GM12878 (cell line): ENCODE results near the gene PLD4. TPM values are rescaled to one million over a fixed set of nuclear protein-coding genes. Genes with fewer than 3 reads are reported as not detected.

Experiments
- ATAC-seq: fragments of 200-7000 bp; cut with Tn5 transposase; 3 replicates; pipeline ENCODE4 v1.9.1; 2020; ENCODE audit warnings: mild to moderate bottlenecking, moderate library complexity
- BruUV-seq: library from RNA; stranded (reverse); fragments of 400-500 nt; replicated peaks from 2 replicates; lab custom pipeline; 2021; lab: Mats Ljungman, UMichigan
- CTCF ChIA-PET: fragments of 300-600 bp; sonication (Branson Sonifier 250); formaldehyde crosslinking; extraction: SDS; loops from one replicate; lab custom pipeline; 2021; ENCODE audit warnings: inconsistent platforms; lab: Yijun Ruan, JAX
- POLR2A ChIA-PET: fragments of 350-600 bp; formaldehyde crosslinking; extraction: SDS; loops from one replicate; lab custom pipeline; 2021; ENCODE audit warnings: inconsistent platforms; lab: Charles Lee
- RAD21 ChIA-PET: fragments of 300-600 bp; sonication (Branson Sonifier 250); formaldehyde crosslinking; loops from one replicate; lab custom pipeline; 2023; ENCODE audit warnings: antibody characterized with exemption; ENCODE audit not compliant: unreplicated experiment; lab: Charles Lee
- SMC1A ChIA-PET: fragments of 300-600 bp; sonication (Branson Sonifier 250); formaldehyde crosslinking; loops from one replicate; lab custom pipeline; 2023; ENCODE audit not compliant: unreplicated experiment, uncharacterized antibody; lab: Charles Lee
- DNase-seq: peaks from one replicate; pipeline ENCODE4 v3.0.0-alpha.2; 2011; ENCODE audit warnings: low read depth, low spot score
- FAIRE-seq: peaks from 3 replicates; lab custom pipeline; 2011; peaks lifted over from hg19 to GRCh38; lab: Jason Lieb, UNC
- H2AFZ ChIP-seq: 2 replicates; pipeline ENCODE4 v1.6.0; 2011; ENCODE audit warnings: low read depth, low read length, control low read depth; ENCODE audit not compliant: control insufficient read depth
- H3K27ac ChIP-seq: 2 replicates; pipeline ENCODE4 v1.5.1; 2011; ENCODE audit warnings: control low read depth; ENCODE audit not compliant: control insufficient read depth, insufficient read depth
- H3K27me3 ChIP-seq, 2 experiments: replicated peaks in 1 of 2; 2 replicates each; pipeline versions ENCODE4 v1.6.0 to v1.6.1; 2011; ENCODE audit warnings: low read length in 1 of 2; ENCODE audit not compliant: control insufficient read depth in 2 of 2, insufficient read depth in 2 of 2
- H3K36me3 ChIP-seq, 2 experiments: 2 replicates each; pipeline ENCODE4 v1.5.1; 2011; ENCODE audit warnings: low read length in 1 of 2; ENCODE audit not compliant: control insufficient read depth in 2 of 2, insufficient read depth in 2 of 2
- H3K4me1 ChIP-seq: 2 replicates; pipeline ENCODE4 v1.6.1; 2011; ENCODE audit warnings: mild to moderate bottlenecking, low read length, moderate library complexity, mixed read lengths; ENCODE audit not compliant: control insufficient read depth, insufficient read depth
- H3K4me2 ChIP-seq: 2 replicates; pipeline ENCODE4 v1.6.0; 2011; ENCODE audit warnings: control low read depth; ENCODE audit not compliant: control insufficient read depth, insufficient read depth
- H3K4me3 ChIP-seq: fragments of 200-600 bp; sonication (generic); 2 replicates; pipeline ENCODE4 v1.5.1; 2016
- H3K79me2 ChIP-seq: 2 replicates; pipeline ENCODE4 v1.6.0; 2011; ENCODE audit warnings: low read length; ENCODE audit not compliant: control insufficient read depth, insufficient read depth
- H3K9ac ChIP-seq: 2 replicates; pipeline ENCODE4 v1.8.0; 2011; ENCODE audit warnings: low read length, control low read depth, mixed read lengths; ENCODE audit not compliant: control insufficient read depth, insufficient read depth
- H3K9me3 ChIP-seq: replicated peaks from 3 replicates; pipeline ENCODE4 v1.5.1; 2011; ENCODE audit warnings: mild to moderate bottlenecking, low read length; ENCODE audit not compliant: control insufficient read depth, insufficient read depth
- H4K20me1 ChIP-seq: 2 replicates; pipeline ENCODE4 v1.6.0; 2011; ENCODE audit not compliant: control insufficient read depth, insufficient read depth
- BACH1 ChIP-seq: fragments of 450-650 bp; IDR thresholded peaks from 2 replicates; pipeline ENCODE4 v1.6.1; 2017; ENCODE audit warnings: mild to moderate bottlenecking, borderline replicate concordance
- CREB1 ChIP-seq: IDR thresholded peaks from 2 replicates; pipeline ENCODE4 v1.6.1; 2012; ENCODE audit warnings: low read depth, mild to moderate bottlenecking, inconsistent platforms
- MXI1 ChIP-seq: fragments of 150-350 bp; IDR thresholded peaks from 2 replicates; pipeline ENCODE4 v1.6.1; 2011; ENCODE audit warnings: low read depth, mild to moderate bottlenecking, inconsistent platforms, low read length, improper control_type of control experiment
- WGBS: methylation state at CpG from one replicate; pipeline ENCODE4 v1.1.6; 2016; ENCODE audit warnings: low lambda C conversion rate; ENCODE audit not compliant: insufficient replicate concordance, insufficient coverage; ENCODE audit errors: missing lambda C conversion rate; 5-methylcytosine and 5-hydroxymethylcytosine counted together
- in situ Hi-C: fragments of 300-500 bp; cut with MboI; formaldehyde crosslinking; loops from 9 replicates; pipeline ENCODE4 v1.14.3; 2018; ENCODE audit warnings: mixed read lengths
- intact Hi-C: fragments of 100-400 bp; cut with micrococcal nuclease; formaldehyde crosslinking; loops from one replicate; pipeline ENCODE4 v1.14.2; 2022; ENCODE audit not compliant: unreplicated experiment
- polyA plus RNA-seq, 11 experiments: library from polyadenylated mRNA; depleted of rRNA in 4 of 11; unstranded in 6 of 11; stranded (reverse) in 5 of 11; fragments of >200 nt; fragmentation: Nextera tagmentation in 4 of 11; fragmentation: Illumina TruSeq in 1 of 11; extraction: Ambion mirVana in 4 of 11; extraction: Trizol in 1 of 11; gene quantifications; 1 replicate in 1 of 11; 2 replicates in 10 of 11; pipeline versions ENCODE4 v1.2.1 to v1.2.3, GENCODE V29; 2011 to 2016; ENCODE audit warnings: inconsistent platforms in 2 of 11, missing spikeins in 2 of 11, low read depth in 1 of 11
- total RNA-seq, 4 experiments: library from RNA; depleted of rRNA in 3 of 4; stranded (reverse); fragments of >200 nt in 3 of 4; fragmentation: Illumina TruSeq in 1 of 4; extraction: Trizol in 1 of 4; gene quantifications; 2 replicates each; pipeline versions ENCODE4 v1.2.1 to v1.2.3, GENCODE V29; 2013 to 2021
- TF ChIP-seq, protein P1 (sequence below): fragments of 450-650 bp; IDR thresholded peaks from 2 replicates; pipeline ENCODE4 v1.6.1; 2017; ENCODE audit warnings: low read depth, mild to moderate bottlenecking, moderate library complexity
- TF ChIP-seq, protein P2 (sequence below): fragments of 450-650 bp; formaldehyde crosslinking; IDR thresholded peaks from 2 replicates; pipeline ENCODE4 v1.4.0; 2020; ENCODE audit warnings: mild to moderate bottlenecking, moderate library complexity
- TF ChIP-seq, protein P3 (sequence below): IDR thresholded peaks from 2 replicates; pipeline ENCODE4 v1.6.1; 2011; ENCODE audit warnings: borderline replicate concordance, low read depth, mild to moderate bottlenecking, moderate library complexity, low read length; ENCODE audit not compliant: insufficient read depth, poor library complexity, severe bottlenecking
- TF ChIP-seq, protein P4 (sequence below): fragments of 450-650 bp; IDR thresholded peaks from 2 replicates; pipeline ENCODE4 v1.6.1; 2016; ENCODE audit warnings: mild to moderate bottlenecking, moderate library complexity, borderline replicate concordance

PLD4 gene
- total and polyA plus RNA-seq, 10 of the 15 experiments (the other 5 are each of a cell fraction or from before 2014, with no cell fraction given), result 0.20 to 57.7 (median 9.9) TPM

DNA sequence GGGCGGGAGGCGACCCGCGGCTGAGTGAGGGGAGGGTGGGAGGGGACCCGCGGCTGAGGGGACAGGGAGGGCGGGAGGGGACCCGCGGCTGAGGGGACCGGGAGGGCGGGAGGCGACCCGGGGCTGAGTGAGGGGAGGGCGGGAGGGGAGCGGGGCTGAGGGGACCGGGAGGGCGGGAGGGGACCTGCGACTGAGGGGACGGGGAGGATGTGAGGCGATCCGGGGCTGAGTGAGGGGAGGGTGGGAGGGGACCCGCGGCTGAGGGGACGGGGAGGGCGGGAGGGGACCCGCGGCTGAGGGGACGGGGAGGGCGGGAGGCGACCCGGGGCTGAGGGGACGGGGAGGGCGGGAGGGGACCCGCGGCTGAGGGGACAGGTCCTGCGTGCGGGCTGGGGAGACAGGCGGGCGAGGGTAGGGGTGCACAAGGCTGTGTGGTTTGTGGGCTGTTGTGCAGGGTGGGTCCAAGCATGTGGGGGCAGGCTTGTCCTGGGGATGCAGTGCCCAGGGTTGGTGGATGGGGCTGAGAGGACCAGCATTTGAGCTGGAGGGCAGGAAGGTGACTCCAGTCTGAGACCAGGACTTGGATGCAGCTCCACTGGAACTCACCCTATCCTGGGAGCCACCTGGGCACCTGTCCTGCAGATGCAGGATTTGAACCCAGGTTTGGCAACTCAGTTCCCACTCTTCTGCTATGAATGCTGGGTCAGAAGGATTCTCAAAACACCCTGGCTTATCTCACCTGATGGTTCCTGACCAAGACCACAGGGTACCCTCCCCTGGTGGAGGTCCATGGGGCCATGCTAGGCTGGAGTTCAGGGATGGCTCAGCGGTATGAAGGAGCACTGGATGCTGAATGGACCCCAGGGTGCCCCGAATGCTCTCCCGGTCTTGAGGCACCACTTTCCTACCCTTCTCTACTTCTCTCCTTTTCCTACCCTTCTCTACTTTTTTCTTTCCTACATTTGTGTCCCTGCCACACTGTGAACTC lies 9.4 kb downstream of the PLD4 start:
- Histone ChIP-seq H3K4me2 (no peak overlapping the region), H2AFZ (no peak overlapping the region), H3K27ac (no peak overlapping the region), H3K9ac (no peak overlapping the region), H3K4me1 (no peaks in the 10 kb centered on the region), H4K20me1 (no peaks in the 10 kb centered on the region; the same call in 1 of the 2 replicates), H3K36me3 (no peaks in the 10 kb centered on the region), H3K79me2 (no peaks in the 10 kb centered on the region), H3K4me3 (no peak overlapping the region), H3K9me3 (no peaks in the 10 kb centered on the region), H3K27me3 (peaks cover 7 to 11% of the 10 kb centered on the region in 2 experiments)
- intact Hi-C loops, result loop anchor here (5.0 kb wide), 1 partner anchor 37 kb away; no protein-coding TSS in a partner anchor
- RAD21 ChIA-PET, result interaction anchor here (0.6 to 1.2 kb wide), 3 partner anchors 34 to 152 kb away, joined by 3 to 4 read pairs (median 3); no protein-coding TSS in a partner anchor
- WGBS, result 81% methylated on average over 3 of the region's 42 CpGs
- no TSS peak for BruUV-seq
- no peak for DNase-seq
- SMC1A ChIA-PET, result interaction anchor here (0.9 kb wide), 1 partner anchor 38 kb away, joined by 4 read pairs; no protein-coding TSS in a partner anchor
- in situ Hi-C loops, result no loop called here
- CTCF ChIA-PET, result interaction anchor here (0.8 to 1.2 kb wide), 3 partner anchors 10 to 47 kb away, joined by 3 to 6 read pairs (median 3); partner anchors contain the start of gene PLD4
- no peak for ATAC-seq
- POLR2A ChIA-PET, result no interaction called here
- no peak for FAIRE-seq
- TF ChIP-seq, protein P1, sequence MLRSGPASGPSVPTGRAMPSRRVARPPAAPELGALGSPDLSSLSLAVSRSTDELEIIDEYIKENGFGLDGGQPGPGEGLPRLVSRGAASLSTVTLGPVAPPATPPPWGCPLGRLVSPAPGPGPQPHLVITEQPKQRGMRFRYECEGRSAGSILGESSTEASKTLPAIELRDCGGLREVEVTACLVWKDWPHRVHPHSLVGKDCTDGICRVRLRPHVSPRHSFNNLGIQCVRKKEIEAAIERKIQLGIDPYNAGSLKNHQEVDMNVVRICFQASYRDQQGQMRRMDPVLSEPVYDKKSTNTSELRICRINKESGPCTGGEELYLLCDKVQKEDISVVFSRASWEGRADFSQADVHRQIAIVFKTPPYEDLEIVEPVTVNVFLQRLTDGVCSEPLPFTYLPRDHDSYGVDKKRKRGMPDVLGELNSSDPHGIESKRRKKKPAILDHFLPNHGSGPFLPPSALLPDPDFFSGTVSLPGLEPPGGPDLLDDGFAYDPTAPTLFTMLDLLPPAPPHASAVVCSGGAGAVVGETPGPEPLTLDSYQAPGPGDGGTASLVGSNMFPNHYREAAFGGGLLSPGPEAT, result no peak
- TF ChIP-seq CREB1, result no peak
- TF ChIP-seq, protein P2, sequence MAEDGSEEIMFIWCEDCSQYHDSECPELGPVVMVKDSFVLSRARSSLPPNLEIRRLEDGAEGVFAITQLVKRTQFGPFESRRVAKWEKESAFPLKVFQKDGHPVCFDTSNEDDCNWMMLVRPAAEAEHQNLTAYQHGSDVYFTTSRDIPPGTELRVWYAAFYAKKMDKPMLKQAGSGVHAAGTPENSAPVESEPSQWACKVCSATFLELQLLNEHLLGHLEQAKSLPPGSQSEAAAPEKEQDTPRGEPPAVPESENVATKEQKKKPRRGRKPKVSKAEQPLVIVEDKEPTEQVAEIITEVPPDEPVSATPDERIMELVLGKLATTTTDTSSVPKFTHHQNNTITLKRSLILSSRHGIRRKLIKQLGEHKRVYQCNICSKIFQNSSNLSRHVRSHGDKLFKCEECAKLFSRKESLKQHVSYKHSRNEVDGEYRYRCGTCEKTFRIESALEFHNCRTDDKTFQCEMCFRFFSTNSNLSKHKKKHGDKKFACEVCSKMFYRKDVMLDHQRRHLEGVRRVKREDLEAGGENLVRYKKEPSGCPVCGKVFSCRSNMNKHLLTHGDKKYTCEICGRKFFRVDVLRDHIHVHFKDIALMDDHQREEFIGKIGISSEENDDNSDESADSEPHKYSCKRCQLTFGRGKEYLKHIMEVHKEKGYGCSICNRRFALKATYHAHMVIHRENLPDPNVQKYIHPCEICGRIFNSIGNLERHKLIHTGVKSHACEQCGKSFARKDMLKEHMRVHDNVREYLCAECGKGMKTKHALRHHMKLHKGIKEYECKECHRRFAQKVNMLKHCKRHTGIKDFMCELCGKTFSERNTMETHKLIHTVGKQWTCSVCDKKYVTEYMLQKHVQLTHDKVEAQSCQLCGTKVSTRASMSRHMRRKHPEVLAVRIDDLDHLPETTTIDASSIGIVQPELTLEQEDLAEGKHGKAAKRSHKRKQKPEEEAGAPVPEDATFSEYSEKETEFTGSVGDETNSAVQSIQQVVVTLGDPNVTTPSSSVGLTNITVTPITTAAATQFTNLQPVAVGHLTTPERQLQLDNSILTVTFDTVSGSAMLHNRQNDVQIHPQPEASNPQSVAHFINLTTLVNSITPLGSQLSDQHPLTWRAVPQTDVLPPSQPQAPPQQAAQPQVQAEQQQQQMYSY (CRISPR knock-in tag), result no peak
- TF ChIP-seq MXI1, result no peak
- TF ChIP-seq, protein P3, sequence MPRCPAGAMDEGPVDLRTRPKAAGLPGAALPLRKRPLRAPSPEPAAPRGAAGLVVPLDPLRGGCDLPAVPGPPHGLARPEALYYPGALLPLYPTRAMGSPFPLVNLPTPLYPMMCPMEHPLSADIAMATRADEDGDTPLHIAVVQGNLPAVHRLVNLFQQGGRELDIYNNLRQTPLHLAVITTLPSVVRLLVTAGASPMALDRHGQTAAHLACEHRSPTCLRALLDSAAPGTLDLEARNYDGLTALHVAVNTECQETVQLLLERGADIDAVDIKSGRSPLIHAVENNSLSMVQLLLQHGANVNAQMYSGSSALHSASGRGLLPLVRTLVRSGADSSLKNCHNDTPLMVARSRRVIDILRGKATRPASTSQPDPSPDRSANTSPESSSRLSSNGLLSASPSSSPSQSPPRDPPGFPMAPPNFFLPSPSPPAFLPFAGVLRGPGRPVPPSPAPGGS, result no peak
- TF ChIP-seq BACH1, result no peak
- TF ChIP-seq, protein P4, sequence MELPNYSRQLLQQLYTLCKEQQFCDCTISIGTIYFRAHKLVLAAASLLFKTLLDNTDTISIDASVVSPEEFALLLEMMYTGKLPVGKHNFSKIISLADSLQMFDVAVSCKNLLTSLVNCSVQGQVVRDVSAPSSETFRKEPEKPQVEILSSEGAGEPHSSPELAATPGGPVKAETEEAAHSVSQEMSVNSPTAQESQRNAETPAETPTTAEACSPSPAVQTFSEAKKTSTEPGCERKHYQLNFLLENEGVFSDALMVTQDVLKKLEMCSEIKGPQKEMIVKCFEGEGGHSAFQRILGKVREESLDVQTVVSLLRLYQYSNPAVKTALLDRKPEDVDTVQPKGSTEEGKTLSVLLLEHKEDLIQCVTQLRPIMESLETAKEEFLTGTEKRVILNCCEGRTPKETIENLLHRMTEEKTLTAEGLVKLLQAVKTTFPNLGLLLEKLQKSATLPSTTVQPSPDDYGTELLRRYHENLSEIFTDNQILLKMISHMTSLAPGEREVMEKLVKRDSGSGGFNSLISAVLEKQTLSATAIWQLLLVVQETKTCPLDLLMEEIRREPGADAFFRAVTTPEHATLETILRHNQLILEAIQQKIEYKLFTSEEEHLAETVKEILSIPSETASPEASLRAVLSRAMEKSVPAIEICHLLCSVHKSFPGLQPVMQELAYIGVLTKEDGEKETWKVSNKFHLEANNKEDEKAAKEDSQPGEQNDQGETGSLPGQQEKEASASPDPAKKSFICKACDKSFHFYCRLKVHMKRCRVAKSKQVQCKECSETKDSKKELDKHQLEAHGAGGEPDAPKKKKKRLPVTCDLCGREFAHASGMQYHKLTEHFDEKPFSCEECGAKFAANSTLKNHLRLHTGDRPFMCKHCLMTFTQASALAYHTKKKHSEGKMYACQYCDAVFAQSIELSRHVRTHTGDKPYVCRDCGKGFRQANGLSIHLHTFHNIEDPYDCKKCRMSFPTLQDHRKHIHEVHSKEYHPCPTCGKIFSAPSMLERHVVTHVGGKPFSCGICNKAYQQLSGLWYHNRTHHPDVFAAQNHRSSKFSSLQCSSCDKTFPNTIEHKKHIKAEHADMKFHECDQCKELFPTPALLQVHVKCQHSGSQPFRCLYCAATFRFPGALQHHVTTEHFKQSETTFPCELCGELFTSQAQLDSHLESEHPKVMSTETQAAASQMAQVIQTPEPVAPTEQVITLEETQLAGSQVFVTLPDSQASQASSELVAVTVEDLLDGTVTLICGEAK, result no peak
